GM13976 (cell line): ENCODE measurements around the gene TTC31.

Experiments used
- DNase-seq: peaks from one replicate; pipeline ENCODE4 v3.0.0; 2012; ENCODE audit warnings: low spot score
- CTCF ChIP-seq: IDR thresholded peaks from 2 replicates; pipeline ENCODE4 v1.5.1; 2012; ENCODE audit warnings: borderline replicate concordance, mild to moderate bottlenecking; ENCODE audit not compliant: insufficient read depth; ENCODE audit errors: extremely low read depth, missing control alignments, control extremely low read depth
- in situ Hi-C: fragments of 300-500 bp; cut with MboI; formaldehyde crosslinking; loops from one replicate; pipeline ENCODE4 v1.12.0; 2022; ENCODE audit warnings: low sequenced_read_pairs, mixed read lengths, inconsistent platforms; ENCODE audit not compliant: unreplicated experiment

TTC31 gene

DNA sequence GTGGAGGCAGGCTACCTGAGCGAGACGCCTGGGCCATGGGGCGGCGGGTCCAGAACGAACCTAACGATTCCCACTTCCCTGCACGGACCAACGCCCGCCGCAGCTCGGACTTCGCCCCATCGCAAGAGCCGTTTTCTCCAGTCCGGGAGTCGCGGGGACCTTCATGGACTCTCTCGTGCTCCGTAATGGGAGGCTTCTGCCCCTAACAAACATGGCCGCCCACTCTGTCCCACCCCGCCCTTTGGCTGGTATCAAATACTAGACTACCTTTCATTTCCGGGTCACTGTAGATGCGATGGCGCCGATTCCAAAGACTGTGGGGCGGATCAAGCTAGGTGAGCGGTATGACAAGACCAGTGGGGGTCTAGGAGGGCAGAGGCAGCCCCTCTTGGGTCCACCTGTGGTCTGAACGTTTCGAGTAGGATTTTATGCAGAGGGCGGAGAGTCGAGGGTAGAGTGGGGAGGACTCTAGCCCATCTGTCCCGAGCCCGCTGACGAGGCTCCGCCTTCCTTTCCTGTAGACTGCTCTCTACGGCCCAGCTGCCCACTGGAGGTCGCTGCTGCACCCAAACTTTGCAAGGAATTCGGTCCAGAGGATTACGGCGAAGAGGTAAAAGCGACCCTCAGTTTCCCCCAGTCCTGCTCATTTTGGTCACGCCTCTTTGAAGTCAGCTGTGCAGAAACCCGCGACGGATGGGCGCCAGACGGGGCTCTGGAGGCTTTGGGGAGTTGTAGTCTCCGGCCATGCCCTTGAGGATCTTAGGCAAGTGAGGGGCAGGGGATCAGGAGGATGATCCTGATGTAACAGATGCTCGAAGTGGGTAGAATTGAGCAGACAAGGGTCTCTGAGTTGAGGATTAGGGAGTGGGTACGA, at the start of gene TTC31, which contains the start of gene CCDC142:
Gene TTC31 (plus strand): TSS at position 281 of the 874 bp plus-strand sequence. CDS start 15 bp downstream, at position 296.
Gene CCDC142 (minus strand): TSS at position 198 of the 874 bp plus-strand sequence. CDS start 161 bp downstream, at position 37.
- peak; percentile 94 for DNase-seq
- in situ Hi-C loops, result loop anchor here (10.0 to 25.0 kb wide), 2 partner anchors 112 to 379 kb away; no protein-coding TSS in a partner anchor
- TF ChIP-seq CTCF, result peak; percentile 95

- TF ChIP-seq CTCF, result no peak
- in situ Hi-C loops, result no loop called here
- no peak for DNase-seq
Observed at GRCh38 chr2:74436111-74436805, 46.6 kb upstream of the TTC31 start.

GRCh38 chr2:74436848-74437695, 45.8 kb upstream of the TTC31 start:
- in situ Hi-C loops, result no loop called here
- TF ChIP-seq CTCF, result no peak
- peak; percentile 57 for DNase-seq

DNA sequence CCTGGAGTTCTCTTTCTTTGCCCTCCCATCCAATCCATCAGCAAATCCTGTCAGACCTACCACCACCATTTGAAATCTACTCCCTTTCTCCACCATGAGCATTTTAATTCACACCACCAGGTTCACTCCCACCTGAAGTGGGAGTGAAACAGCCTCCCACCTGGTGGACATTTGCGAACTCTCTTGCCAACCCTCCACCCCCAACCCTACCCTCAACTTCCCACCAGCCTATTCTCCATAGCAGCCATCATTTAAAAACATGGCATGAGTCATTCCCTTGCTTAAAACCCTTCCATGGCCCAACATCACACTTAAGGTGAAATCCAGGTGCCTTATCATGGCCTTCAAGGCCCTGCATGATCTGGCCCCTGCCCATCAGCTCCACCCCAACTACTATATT, 44.6 kb upstream of the TTC31 start:
- in situ Hi-C loops, result no loop called here
- no peak for DNase-seq
- TF ChIP-seq CTCF, result no peak

- in situ Hi-C loops, result no loop called here
- TF ChIP-seq CTCF, result no peak
- no peak for DNase-seq
Observed at GRCh38 chr2:74439373-74439772, 43.5 kb upstream of the TTC31 start.

- in situ Hi-C loops, result no loop called here
- TF ChIP-seq CTCF, result no peak
- DNase-seq, result no peak
Observed at GRCh38 chr2:74439803-74440377, 43.0 kb upstream of the TTC31 start.
